ENCODE data around the gene TSHR.

TSHR gene

GRCh38 chr14:81144824-81145603 lies 189.6 kb downstream of the TSHR start:
- DNase-seq: no peak

DNA sequence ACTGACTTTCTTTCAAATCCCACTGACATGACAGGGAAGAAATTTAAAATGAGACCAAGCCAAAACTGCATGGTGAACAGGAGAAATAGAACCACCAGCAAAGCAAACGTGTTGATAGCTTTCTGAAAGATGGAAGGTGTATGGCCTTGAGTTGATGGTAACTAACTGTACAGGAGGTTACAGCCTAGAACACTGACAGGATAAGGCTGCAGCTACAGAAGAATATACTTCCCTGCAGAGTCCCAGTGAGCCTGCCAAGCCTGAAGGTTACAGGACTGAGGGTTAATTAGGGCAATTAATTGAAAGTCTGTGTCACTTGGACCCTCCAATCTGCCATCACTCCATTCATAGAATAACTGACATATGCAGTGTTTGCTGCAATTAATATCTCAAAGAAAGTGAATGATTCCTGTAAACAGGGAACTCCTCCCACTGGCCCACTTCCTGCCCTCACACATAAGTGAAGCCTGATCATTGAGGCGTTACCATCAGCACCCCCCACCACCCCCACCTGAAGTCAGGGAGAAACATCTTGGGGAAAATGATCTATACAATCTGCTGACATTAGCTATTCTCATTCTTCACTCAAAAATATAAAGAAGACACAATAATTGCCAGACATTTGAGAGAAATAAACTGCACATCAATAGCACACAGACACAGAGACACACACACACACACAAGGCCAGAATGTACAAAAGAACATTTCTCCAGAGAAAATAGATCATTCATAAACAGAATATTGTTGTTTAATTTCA lies 191.9 kb downstream of the TSHR start:
- DNase-seq: no peak

DNA sequence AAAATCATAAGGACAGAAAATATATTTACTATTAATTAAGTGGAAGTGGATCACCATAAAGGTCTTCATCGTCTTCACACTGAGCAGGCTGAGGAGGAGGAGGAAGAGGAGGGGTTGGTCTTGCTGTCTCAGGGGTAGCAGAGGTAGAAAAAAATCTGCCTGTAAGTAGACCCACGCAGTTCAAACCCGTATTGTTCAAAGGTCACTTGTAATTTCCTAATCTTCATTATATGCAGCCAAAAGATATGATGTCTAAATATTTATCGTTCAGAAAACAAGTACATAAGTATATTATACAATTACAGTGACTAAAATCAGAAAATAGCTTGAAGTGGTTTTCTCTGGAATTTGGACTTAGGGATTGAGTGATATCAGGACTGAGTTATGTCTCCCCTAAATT lies 193.2 kb downstream of the TSHR start:
- no peak for DNase-seq

DNA sequence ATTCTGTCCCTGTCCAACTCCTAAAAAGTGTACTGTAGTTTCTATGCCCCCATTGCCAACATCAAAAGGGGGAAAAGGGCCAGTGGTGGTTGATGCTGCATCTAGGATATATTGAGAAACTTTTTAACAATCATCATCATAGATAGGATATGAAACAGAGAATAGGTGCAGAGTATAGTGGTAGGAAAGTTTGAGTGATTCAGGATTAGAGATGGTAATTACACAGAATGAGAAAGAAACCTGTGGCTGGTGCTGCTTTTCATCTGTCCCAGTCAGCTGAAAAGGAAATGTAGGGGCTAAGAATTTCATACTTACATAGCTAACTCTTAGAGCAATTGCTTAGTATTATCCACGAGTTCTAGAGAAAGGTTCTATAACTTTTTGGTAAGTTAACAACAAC lies 197.8 kb downstream of the TSHR start:
- no peak for DNase-seq

GRCh38 chr14:81157431-81157830 lies 202.0 kb downstream of the TSHR start:
- no peak for DNase-seq

DNA sequence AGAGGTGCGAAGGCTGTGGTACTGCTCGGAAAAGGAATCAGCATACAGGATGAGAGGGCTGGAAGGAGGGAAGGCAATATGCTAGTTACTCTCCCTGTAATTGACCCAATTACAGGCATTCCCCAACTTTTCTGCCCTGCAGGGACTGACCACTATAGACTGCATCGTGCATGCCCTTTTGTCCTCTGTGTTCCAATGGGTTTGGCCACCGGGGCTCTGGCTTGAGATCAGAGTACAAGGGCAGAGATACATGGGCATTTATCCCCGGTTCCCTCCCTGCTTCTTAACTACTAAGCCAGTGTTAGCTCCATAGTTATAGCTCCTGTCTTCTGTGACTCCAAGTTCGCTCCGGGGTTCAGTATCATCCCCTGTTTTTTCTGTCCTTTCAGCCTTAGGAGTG lies 205.7 kb downstream of the TSHR start:
- DNase-seq: no peak

DNA sequence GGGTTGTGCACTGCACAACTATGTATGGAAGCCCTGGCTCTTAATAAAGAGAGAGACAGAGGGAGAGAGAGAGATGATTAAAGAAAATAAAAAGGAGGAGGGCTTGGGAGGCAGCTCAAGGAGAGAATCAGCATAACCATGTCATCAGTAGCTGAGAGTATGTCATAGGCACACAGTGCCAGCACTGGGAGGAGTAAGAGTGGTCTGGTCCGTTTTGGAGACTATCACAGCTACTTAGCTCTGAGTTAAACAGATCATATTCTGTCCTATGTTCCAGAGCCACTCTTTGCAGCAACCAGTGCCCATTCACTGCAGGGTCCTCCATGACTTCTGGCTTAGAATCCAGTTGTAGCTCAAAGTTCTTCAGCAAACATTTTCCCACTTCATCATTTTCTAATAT lies 206.3 kb downstream of the TSHR start:
- DNase-seq: no peak

DNA sequence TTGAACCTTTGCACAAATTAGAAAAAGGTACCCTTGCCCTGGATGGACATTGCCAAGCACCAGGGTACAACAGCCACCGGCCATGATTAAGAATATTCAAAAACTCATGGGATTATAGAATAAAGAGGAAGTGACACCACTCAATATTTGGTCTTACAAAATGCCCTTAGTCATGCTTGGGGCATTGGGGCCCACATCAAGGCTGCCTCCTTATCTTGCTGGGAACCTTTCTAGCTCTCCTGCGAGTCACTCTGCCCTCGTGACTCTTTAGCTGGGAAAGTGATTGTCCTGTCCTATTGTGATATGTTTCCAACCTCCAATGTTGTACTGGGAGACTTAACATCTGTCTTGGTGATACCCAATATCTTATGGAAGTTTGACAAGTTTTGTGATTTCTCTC lies 207.5 kb downstream of the TSHR start:
- DNase-seq: no peak

DNA sequence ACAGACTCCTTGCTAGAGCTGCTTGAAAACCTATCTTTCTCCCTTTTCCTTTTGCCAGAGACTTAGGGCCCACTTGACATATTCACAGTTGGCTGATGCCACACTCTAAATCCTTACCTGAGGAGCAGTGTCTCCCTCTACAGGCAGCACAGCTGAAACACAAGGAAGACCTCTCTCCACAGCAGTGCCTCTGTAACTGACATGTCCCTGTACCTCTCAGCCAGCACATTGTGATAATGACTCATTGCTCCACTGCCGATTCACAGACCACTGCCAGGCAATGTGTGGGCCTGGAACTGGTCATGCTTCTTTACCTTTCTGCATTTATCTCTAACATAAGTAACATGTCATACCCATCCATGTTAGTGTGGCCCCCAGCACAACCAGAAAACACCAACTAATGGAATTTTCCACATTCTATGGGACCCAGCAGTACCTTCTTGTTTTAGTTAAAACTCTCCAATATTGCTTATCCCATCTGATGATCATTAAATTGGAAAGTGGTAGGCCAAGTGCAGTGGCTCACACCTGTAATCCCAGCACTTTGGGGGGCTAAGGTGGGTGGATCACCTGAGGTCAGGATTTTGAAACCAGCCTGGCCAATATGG lies 208.8 kb downstream of the TSHR start:
- peak; percentile 66 for DNase-seq

- no peak for DNase-seq
Observed at GRCh38 chr14:81165188-81165587, 209.8 kb downstream of the TSHR start.

GRCh38 chr14:81166121-81166520 lies 210.7 kb downstream of the TSHR start:
- no peak for DNase-seq

- no peak for DNase-seq
Observed at GRCh38 chr14:81169267-81169666, 213.8 kb downstream of the TSHR start.

DNA sequence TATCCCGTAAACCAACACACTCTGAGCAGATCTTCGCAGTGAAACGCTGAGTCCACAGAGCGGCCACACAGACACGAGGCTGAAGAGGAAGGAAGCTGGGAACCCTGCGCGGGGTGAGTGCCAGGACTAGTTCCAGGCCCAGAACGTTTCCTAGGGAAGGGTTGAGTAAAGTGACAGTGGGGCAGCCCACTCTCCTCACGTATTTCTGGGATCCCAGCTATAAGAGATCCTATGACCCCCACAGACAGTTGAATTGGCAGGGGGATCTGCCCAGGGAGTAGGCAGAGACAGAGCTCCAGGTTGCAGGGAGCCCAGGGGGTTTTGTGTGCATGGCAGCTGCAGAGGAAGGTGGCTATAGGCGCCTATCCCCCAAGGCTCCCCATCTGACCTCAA lies 214.3 kb downstream of the TSHR start:
- peak; percentile 56 for DNase-seq

- peak; percentile 96 for DNase-seq
Observed at GRCh38 chr14:81170104-81170828, 214.8 kb downstream of the TSHR start.

DNA sequence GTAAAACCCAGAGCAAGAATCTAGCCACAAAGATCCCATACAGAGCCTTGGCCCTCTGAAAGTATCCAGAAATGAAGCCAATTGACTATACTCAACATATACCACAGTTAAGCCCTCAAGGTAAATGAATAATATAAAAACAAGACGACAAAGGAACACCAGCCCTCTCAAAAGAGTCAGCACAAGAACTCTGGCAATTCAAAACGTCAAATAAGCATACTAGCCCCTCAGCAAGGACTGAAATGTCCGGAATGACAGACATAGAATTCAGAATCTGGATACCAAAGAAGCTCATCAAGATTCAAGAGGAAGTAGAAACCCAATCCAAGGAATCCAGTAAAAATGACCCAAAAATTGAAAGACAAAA lies 215.4 kb downstream of the TSHR start:
- no peak for DNase-seq

- no peak for DNase-seq
Observed at GRCh38 chr14:81172353-81172752, 216.9 kb downstream of the TSHR start.

DNA sequence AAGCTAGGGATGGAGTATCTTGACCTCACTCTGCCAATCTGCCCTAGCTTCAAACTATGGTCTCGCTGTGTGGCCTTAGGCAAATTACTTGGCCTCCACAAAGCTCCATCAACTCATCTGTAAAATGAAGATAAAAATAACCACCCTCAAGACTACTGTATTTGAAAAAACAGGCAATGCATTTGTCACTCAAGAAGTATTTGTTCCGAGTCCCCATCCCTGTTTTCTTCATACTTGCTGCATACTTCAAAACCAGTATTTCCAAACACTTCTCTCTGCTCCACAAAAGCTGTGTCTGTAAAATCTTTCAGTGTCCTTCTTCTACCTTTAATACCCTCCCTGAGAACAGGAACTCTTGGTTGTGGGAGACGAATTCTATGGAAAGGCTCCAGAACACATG lies 217.5 kb downstream of the TSHR start:
- no peak for DNase-seq

GRCh38 chr14:81176241-81176640 lies 220.8 kb downstream of the TSHR start:
- no peak for DNase-seq

DNA sequence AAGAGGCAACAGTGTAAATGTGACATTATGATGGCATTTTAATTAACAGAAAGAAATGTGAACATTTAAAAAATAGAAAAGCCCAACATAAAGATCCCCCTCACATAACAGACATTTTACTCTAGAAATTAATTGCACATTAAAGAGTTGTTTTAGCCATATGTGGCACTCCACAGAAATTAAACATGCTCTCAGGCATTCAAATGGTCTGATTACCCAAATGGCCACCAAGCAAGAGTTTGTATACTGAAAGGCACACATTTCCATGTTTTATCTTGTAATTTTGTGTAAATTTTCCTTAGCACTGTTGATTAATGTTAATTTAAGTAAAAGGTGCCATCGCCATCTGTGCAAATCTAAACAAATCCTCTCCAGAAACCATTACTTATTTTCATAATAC lies 221.8 kb downstream of the TSHR start:
- DNase-seq: no peak

GRCh38 chr14:81178063-81178462 lies 222.6 kb downstream of the TSHR start:
- DNase-seq: no peak

DNA sequence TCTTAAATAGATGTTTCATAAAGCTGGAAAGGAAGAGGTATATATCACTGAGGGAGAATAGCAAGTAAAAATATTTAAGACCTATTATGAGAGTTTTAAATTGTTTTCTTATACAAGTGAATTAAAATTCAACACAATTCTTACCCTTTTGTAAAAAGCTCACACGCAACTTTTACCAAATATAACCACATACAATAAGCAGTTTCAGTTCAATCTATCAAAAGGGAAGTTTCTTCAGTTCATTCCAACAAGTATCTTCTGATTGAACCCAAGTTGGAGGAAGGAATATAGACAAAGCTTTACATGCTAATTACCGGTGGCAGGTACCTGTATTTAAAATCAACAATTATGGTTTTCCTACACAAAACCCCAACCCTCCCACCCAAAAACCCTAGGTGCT lies 224.2 kb downstream of the TSHR start:
- DNase-seq: no peak

- no peak for DNase-seq
Observed at GRCh38 chr14:81187832-81188522, 232.6 kb downstream of the TSHR start.

DNA sequence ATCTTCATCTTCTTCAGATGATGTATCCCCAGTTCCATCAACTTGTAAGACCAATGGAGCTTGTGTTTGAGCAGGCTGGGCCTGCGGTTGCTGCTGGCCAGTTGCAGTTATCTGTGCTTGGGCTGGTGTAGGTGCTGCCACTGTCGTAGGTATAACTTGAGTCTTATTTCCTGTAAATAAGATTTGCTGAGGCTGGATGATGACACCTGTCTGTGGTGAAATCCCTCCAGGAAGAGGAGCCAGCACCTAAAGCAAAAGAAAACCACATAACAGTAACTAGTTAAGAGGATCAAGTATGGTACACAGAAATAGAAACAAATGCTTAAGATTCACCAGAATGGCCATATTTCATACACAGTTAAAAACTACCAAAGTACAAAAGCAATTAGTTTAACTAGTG lies 237.2 kb downstream of the TSHR start:
- no peak for DNase-seq

Measured in NCI-H510A treated with DMSO at 0.1 percent for 48 hours (cell line).